H9 (cell line): ENCODE results near the gene STARD4. TPM values are rescaled to one million over a fixed set of nuclear protein-coding genes. Genes with fewer than 3 reads are reported as not detected.

ENCODE experiments used
- DNase-seq: peaks from one replicate; pipeline ENCODE4 v3.0.0-alpha.2; 2017
- H2AFZ ChIP-seq: one replicate; pipeline ENCODE4 v1.6.1; 2013; ENCODE audit warnings: mild to moderate bottlenecking, low read length, control low read depth, moderate library complexity
- H2AK5ac ChIP-seq: 2 replicates; pipeline ENCODE4 v1.6.1; 2013; ENCODE audit warnings: low read length, control low read depth, mixed read lengths; ENCODE audit not compliant: insufficient read length
- H2BK120ac ChIP-seq: one replicate; pipeline ENCODE4 v1.6.1; 2013; ENCODE audit warnings: low read depth, mild to moderate bottlenecking, low read length, control low read depth, inconsistent platforms; ENCODE audit not compliant: poor library complexity, severe bottlenecking
- H2BK12ac ChIP-seq: 2 replicates; pipeline ENCODE4 v1.6.1; 2013; ENCODE audit warnings: low read length, control low read depth, mixed read lengths, low read depth; ENCODE audit not compliant: insufficient read length
- H2BK15ac ChIP-seq: 2 replicates; pipeline ENCODE4 v1.6.1; 2013; ENCODE audit warnings: low read depth, low read length, control low read depth
- H2BK20ac ChIP-seq: one replicate; pipeline ENCODE4 v1.6.1; 2013; ENCODE audit warnings: low read depth, mild to moderate bottlenecking, low read length, control low read depth, inconsistent platforms; ENCODE audit not compliant: poor library complexity, severe bottlenecking
- H2BK5ac ChIP-seq: 2 replicates; pipeline ENCODE4 v1.6.1; 2013; ENCODE audit warnings: low read length, control low read depth, mixed read lengths; ENCODE audit not compliant: insufficient read length
- H3K14ac ChIP-seq: 2 replicates; pipeline ENCODE4 v1.6.1; 2013; ENCODE audit warnings: low read length, control low read depth; ENCODE audit not compliant: insufficient read depth
- H3K18ac ChIP-seq: 2 replicates; pipeline ENCODE4 v1.6.1; 2013; ENCODE audit warnings: low read depth, mild to moderate bottlenecking, mixed read lengths, low read length, control low read depth; ENCODE audit not compliant: insufficient read length
- H3K23ac ChIP-seq: 2 replicates; pipeline ENCODE4 v1.6.1; 2013; ENCODE audit warnings: low read length, control low read depth, mixed read lengths, low read depth; ENCODE audit not compliant: insufficient read length
- H3K23me2 ChIP-seq: 2 replicates; pipeline ENCODE4 v1.6.1; 2013; ENCODE audit warnings: low read depth, mild to moderate bottlenecking, mixed read lengths, low read length, control low read depth; ENCODE audit not compliant: insufficient read length, poor library complexity, severe bottlenecking
- H3K27ac ChIP-seq: 2 replicates; pipeline ENCODE4 v1.5.1; 2013; ENCODE audit warnings: low read length, control low read depth, mixed read lengths, low read depth; ENCODE audit not compliant: insufficient read length
- H3K27me3 ChIP-seq: 2 replicates; pipeline ENCODE4 v1.6.1; 2013; ENCODE audit warnings: low read length, control low read depth, inconsistent platforms; ENCODE audit not compliant: insufficient read depth
- H3K4ac ChIP-seq: 2 replicates; pipeline ENCODE4 v1.6.1; 2013; ENCODE audit warnings: low read depth, mild to moderate bottlenecking, control low read depth, inconsistent platforms, low read length, moderate library complexity
- H3K4me1 ChIP-seq: 2 replicates; pipeline ENCODE4 v1.6.1; 2013; ENCODE audit warnings: low read length, control low read depth, inconsistent platforms; ENCODE audit not compliant: insufficient read depth
- H3K4me2 ChIP-seq: 2 replicates; pipeline ENCODE4 v1.6.1; 2013; ENCODE audit warnings: low read length, control low read depth, mixed read lengths; ENCODE audit not compliant: insufficient read length, insufficient read depth
- H3K56ac ChIP-seq: 2 replicates; pipeline ENCODE4 v1.6.1; 2013; ENCODE audit warnings: low read depth, mild to moderate bottlenecking, mixed read lengths, low read length, control low read depth; ENCODE audit not compliant: insufficient read length
- H3K79me1 ChIP-seq: 2 replicates; pipeline ENCODE4 v1.6.1; 2013; ENCODE audit warnings: low read depth, mild to moderate bottlenecking, moderate library complexity, low read length, control low read depth, inconsistent platforms; ENCODE audit not compliant: insufficient read depth, poor library complexity, severe bottlenecking
- H3K79me2 ChIP-seq: 2 replicates; pipeline ENCODE4 v1.6.1; 2013; ENCODE audit warnings: low read length, control low read depth, inconsistent platforms; ENCODE audit not compliant: insufficient read depth
- H3K9ac ChIP-seq: 2 replicates; pipeline ENCODE4 v1.6.1; 2013; ENCODE audit warnings: low read length, control low read depth, mixed read lengths; ENCODE audit not compliant: insufficient read length; ENCODE audit errors: extremely low read depth
- H3K9me3 ChIP-seq: one replicate; pipeline ENCODE4 v1.6.1; 2013; ENCODE audit warnings: low read depth, low read length, inconsistent platforms; ENCODE audit not compliant: control insufficient read depth
- H3T11ph ChIP-seq: one replicate; pipeline ENCODE4 v1.6.1; 2013; ENCODE audit warnings: mild to moderate bottlenecking, low read length, control low read depth, inconsistent platforms
- H4K20me1 ChIP-seq: one replicate; pipeline ENCODE4 v1.6.1; 2013; ENCODE audit not compliant: control insufficient read depth, insufficient read length, insufficient read depth
- H4K5ac ChIP-seq: 2 replicates; pipeline ENCODE4 v1.6.1; 2013; ENCODE audit warnings: low read depth, mild to moderate bottlenecking, mixed read lengths, low read length, control low read depth; ENCODE audit not compliant: insufficient read length
- H4K8ac ChIP-seq: replicated peaks from 2 replicates; pipeline ENCODE4 v1.6.1; 2013; ENCODE audit warnings: low read length, control low read depth, mixed read lengths, low read depth; ENCODE audit not compliant: insufficient read length
- H4K91ac ChIP-seq: 2 replicates; pipeline ENCODE4 v1.6.1; 2013; ENCODE audit warnings: low read depth, mild to moderate bottlenecking, moderate library complexity, mixed read lengths, low read length, control low read depth; ENCODE audit not compliant: insufficient read length
- H3K27ac Mint-ChIP-seq, 3 experiments: 2 replicates in 2 of 3; 3 replicates in 1 of 3; pipeline ENCODE4 v1.8.0; 2020 to 2021; ENCODE audit warnings: mixed read lengths in 3 of 3, mild to moderate bottlenecking in 1 of 3, moderate library complexity in 1 of 3
- H3K27me3 Mint-ChIP-seq: 2 replicates; pipeline ENCODE4 v1.8.0; 2021; ENCODE audit warnings: low read depth, mild to moderate bottlenecking, moderate library complexity, mixed read lengths
- H3K36me3 Mint-ChIP-seq, 3 experiments: 2 replicates in 2 of 3; 3 replicates in 1 of 3; pipeline ENCODE4 v1.8.0; 2020 to 2021; ENCODE audit warnings: low read depth in 3 of 3, mixed read lengths in 3 of 3; ENCODE audit not compliant: insufficient read depth in 1 of 3
- H3K4me1 Mint-ChIP-seq, 2 experiments: 2 replicates each; pipeline ENCODE4 v1.8.0; 2020; ENCODE audit warnings: mixed read lengths in 2 of 2
- H3K4me3 Mint-ChIP-seq, 2 experiments: 2 replicates in 1 of 2; 3 replicates in 1 of 2; pipeline ENCODE4 v1.8.0; 2020 to 2021; ENCODE audit warnings: mild to moderate bottlenecking in 2 of 2, mixed read lengths in 2 of 2, moderate library complexity in 1 of 2
- H3K9me3 Mint-ChIP-seq, 2 experiments: 2 replicates in 1 of 2; 3 replicates in 1 of 2; pipeline ENCODE4 v1.8.0; 2020; ENCODE audit warnings: mild to moderate bottlenecking in 2 of 2, mixed read lengths in 2 of 2, moderate library complexity in 1 of 2
- CTCF ChIP-seq: fragments of 200-600 bp; sonication (generic); conservative IDR thresholded peaks from 3 replicates; pipeline ENCODE4 v1.8.0; 2021; ENCODE audit warnings: antibody characterized with exemption, mild to moderate bottlenecking
- WGBS: extraction: QIAGEN DNeasy Blood & Tissue Kit; methylation state at CpG from one replicate; pipeline ENCODE4 v1.1.7; 2013; ENCODE audit warnings: missing lambda C conversion rate, low lambda C conversion rate, mixed read lengths; ENCODE audit not compliant: insufficient read length; ENCODE audit errors: extremely low coverage; 5-methylcytosine and 5-hydroxymethylcytosine counted together
- total RNA-seq: library from RNA; stranded (reverse); gene quantifications from 2 replicates; pipeline ENCODE4 v1.2.1, GENCODE V29; 2021

Gene STARD4
- total RNA-seq, 1 experiment from 2014 or later = 28.7 TPM

- no CpG with 5 or more reads among the region's 2 CpGs for WGBS
- Histone ChIP-seq H2BK20ac (no peak overlapping the region), H3K27ac (no peak overlapping the region), H3K9ac (no peak overlapping the region), H3T11ph (no peak overlapping the region), H2BK120ac (no peak overlapping the region), H3K18ac (no peak overlapping the region), H3K14ac (no peak overlapping the region), H3K79me2 (no peaks in the 10 kb centered on the region), H4K91ac (no peak overlapping the region), H4K8ac (no peak overlapping the region), H3K9me3 (no peaks in the 10 kb centered on the region), H4K20me1 (no peaks in the 10 kb centered on the region), H3K4me1 (peaks cover 9% of the 10 kb centered on the region; the same call in 1 of the 2 replicates), H3K4ac (no peak overlapping the region), H2BK5ac (no peak overlapping the region), H3K56ac (no peak overlapping the region), H3K79me1 (no peaks in the 10 kb centered on the region), H3K23me2 (no peaks in the 10 kb centered on the region), H2AFZ (no peak overlapping the region), H4K5ac (no peak overlapping the region), H2BK12ac (no peak overlapping the region), H3K23ac (no peak overlapping the region), H2BK15ac (no peak overlapping the region), H2AK5ac (no peak overlapping the region), H3K4me2 (no peak overlapping the region), H3K27me3 (no peaks in the 10 kb centered on the region)
- peak overlapping the region in 2 of 3 experiments; percentile 3 to 7; a peak in 2 of 7 replicates for H3K27ac Mint-ChIP-seq
- TF ChIP-seq CTCF = no peak
- no peak for DNase-seq
- no peaks in the 10 kb centered on the region for H3K27me3 Mint-ChIP-seq
- no peak overlapping the region for H3K4me3 Mint-ChIP-seq
- H3K9me3 Mint-ChIP-seq = peaks cover 0 to 2% of the 10 kb centered on the region in 2 experiments; a peak in 2 of 5 replicates
- H3K4me1 Mint-ChIP-seq = peaks cover 40 to 41% of the 10 kb centered on the region in 2 experiments
- peaks cover 0 to 5% (median 0%) of the 10 kb centered on the region in 3 experiments; a peak in 1 of 7 replicates for H3K36me3 Mint-ChIP-seq
Measured at GRCh38 chr5:111552492-111552891, 40.2 kb upstream of the STARD4 start.
